ENCODE data around the gene MYL5.

The MYL5 gene

DNA sequence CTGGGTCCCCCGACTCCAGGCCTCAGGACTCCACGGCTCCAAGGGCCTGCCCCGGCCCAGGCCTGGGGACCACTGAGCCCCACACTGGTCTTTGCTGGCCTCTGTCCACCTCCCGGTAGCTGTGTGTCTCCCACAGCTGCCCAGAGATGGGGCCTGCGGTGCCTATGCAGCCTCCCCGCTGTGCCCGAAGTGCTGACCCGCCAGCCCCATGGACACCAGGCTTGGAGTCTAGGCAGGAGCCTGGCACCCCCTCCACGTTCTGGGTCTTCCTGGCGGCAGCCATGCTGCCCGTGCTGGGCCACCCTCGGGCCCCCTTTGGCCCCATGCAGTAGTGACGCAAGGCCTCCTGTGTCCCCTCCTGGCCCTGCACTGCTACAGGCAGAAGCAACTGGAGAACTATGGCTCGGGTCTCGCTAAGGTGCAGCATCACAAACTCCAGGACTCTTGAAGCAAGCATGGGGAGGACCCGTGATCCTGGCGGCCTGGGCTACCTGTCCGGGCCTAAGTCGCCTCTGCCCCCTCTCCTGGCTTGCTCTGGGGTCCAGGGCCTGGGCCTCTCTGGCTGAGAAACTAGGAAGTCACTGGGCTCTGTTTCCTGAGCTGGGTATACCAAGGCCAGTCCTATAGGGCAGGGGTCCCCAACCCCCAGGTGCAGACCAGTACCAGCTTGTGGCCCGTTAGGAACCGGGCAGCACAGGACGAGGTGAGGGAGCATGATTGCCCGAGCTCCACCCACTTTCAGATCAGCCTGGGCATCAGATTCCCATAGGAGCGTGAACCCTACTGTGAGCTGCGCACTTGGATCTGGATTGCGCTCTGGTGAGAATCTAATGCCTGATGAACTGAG, 917 bp downstream of the MYL5 start:
- DNase-seq = no peak

DNA sequence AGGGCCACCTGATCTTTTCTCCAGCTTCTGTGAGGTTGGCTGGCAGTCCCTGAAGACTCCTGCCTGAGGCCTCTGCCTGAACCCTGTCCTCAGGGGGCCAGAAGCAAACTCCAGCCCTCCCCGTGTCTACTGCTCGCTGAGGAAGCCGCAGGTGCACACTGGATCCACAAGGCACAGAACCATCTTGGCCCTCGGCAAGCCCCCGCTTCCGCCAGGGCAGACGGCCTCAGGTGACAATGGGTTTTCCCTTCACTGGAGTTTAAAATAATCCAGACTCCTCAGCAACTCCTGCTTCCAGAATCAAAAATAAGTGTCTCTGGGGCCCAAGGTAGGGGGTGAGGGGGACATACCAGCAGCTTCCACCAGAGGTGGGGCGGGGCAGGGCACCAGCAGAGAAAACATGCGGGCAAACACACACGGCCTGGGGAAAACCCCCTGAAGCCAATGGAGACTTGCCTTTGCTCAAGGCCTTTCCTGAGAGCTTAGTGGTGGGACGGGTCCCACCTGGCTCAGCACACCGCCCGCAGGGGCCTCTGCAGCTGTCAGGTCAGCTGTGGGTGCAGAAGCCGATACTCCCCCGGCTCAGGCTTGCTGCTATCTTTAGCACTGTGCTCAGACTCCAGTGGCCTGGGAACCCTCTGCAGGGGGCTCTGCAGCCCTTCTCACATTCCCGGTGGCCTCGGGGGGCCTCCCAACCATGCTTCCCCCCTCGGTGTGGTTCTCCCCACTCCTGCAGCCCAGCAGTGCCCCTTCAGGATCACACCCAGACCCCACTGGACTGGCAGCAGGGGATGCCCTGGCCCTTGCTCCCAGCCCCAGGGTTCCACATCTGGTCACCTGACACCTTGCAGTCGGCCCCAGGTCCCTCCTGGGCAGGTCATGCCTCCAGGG, 1.9 kb downstream of the MYL5 start:
- DNase-seq = no peak

DNA sequence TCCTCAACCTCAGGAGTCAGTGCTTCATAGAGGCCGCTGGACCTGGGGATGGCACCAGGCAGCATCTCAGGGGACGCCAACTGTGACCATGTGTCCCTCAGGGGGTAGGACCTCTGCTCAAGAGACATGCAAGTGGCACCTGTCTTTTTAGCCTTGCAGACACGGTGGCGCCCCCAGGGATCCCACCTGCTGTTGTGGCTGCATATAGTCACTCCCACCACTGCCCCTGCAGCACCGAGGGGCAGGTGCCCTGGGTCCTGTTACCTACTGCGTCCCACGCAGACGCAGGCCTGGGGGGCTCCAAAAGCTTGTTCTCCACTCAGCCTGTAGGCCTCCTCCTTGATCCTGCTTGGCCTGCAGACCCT, 2.5 kb downstream of the MYL5 start:
- DNase-seq = no peak

DNA sequence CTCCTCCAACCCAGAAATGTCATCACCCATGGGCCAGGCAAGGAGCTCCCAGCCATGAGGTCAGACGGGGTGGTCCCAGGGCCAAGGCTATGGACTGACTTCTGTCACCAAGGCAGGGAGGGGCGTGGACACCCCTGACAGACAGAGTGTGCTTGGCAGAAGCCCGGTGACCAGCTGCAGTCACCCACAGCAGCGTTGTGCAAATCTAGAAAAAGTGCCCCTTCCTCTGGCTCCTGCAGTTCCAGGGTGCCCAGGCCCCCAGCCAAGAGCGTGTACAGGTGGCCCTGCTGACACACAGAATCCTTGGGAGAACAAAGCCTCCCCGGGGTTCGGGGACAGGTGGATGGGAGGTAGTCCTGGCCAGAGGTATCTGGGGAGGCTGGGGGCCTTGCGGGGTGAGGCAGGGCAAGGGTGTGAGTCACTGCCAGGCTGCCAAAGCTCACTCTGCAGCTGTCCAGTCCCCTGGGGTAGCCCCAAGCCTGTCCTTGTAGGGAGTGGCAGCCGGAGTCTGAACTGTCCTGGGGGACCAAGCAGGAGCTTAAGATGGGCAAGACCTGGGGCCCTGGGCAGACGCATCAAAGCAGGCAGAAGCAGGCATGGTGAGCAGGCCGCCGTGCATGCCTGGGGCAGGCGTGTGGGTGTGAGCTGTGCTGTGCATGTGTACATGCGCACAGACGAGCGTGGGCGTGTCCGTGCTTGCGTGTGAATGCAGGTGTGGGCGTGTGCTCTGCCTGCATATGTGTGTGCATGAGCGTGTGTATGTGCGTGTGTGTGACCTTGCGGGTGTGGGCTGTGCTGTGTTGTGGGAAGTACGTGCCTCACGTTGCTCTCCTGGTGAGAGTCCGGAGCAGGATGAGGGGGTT, 3.3 kb downstream of the MYL5 start:
- no peak for DNase-seq

DNA sequence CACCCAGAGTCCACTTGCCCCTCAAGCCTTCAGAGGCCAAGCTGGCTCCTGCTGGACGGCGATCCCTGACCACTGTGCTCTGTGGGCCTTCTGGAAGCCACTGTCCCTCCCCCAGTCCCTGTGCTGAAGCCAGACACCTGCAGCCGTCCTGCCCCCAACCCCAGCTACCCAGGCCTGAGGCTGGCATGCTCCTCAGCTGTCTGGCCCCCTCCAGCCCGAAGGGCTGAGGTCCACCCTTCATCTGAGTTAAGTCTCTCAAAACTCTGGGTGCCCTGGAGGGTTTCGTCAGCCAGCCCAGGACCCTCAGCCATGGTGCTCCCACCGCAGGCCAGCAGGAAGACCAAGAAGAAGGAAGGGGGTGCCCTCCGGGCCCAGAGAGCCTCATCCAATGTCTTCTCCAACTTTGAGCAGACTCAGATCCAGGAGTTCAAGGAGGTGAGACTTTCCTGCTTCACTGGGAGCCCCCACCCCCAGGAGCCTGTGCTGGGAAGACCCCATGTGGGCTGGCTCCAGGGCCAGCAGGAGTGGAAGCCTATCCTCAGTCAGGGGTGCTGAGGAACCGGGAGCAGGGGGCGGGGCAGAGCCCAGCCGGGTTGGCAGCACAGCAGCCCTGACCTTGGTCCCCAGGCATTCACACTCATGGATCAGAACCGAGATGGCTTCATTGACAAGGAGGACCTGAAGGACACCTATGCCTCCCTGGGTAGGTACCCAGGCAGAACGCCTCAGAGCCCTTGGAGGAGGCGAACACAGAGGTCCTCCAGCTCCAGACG, 4.2 kb downstream of the MYL5 start:
- DNase-seq = no peak

DNA sequence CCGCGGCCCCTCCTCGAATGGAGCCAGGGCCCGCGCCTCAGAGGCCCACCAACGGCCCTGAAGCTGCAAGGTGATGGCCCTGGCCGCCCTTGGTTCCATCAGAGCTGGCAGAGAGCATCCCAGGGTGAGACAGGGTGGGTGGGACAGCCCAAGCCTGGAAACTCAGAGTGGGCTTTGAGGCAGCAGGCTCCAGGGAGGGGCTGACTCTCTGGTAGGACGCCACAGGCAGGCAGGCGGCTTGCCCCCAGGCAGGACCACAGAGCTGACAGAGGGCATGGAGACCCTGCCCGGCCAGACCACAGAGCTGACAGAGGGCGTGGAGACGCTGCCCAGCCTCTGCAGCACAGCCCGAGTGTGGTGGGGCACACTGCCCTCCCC, 4.8 kb downstream of the MYL5 start:
- DNase-seq = no peak

DNA sequence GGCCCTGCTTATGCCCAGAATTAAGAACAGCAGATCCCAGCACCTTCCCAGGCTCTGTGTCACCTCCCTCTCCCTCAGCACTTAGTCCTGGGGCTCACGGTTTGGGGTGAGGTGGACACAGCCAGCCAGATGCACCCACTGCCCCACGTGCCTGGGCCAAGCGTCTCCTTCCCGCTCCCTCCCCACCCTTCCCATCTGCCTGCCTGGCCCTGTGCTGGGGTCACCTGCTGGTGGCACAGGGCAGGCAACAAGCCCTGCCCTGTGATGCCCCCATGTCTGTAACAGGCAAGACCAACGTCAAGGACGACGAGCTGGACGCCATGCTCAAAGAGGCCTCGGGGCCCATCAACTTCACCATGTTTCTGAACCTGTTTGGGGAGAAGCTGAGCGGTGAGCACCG, 5.3 kb downstream of the MYL5 start:
- no peak for DNase-seq

DNA sequence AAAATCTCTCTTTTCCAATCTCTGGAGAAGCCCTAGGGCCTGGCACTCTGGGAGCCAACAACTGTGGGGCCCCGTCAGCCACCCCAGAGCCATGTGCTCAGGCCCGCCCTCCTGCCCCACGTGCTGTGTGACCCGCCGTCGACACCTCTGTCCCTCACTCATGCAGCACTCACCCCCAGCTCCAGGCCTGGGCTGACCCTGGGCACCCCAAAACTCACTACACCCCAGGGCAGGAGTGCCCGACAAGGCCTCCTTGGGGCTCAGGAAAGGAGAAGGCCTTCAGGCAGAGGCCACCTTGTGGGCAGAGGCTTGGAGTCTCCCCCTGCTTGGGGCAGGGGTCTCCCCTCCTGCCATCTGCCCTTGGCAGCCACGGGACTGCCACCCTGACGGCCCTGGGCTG, 5.7 kb downstream of the MYL5 start:
- DNase-seq = no peak

DNA sequence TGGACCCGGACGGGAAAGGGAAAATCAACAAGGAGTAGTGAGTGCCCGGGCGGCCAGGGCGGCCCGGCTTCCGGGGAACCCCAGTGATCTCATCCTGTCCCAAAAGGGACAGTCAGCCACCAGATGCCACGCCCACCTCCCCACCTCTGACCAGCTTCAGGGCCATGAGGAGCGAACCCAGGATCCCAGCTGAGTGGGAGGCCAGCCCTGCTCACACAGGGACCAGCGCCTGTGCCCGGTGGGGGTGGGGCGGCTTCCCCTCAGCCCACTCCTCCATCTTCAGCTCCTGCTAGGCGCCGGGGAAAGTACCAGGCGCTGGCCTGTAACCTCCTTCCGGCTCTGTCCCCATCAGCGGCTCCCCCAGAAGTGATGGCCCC, 6.2 kb downstream of the MYL5 start:
- no peak for DNase-seq

DNA sequence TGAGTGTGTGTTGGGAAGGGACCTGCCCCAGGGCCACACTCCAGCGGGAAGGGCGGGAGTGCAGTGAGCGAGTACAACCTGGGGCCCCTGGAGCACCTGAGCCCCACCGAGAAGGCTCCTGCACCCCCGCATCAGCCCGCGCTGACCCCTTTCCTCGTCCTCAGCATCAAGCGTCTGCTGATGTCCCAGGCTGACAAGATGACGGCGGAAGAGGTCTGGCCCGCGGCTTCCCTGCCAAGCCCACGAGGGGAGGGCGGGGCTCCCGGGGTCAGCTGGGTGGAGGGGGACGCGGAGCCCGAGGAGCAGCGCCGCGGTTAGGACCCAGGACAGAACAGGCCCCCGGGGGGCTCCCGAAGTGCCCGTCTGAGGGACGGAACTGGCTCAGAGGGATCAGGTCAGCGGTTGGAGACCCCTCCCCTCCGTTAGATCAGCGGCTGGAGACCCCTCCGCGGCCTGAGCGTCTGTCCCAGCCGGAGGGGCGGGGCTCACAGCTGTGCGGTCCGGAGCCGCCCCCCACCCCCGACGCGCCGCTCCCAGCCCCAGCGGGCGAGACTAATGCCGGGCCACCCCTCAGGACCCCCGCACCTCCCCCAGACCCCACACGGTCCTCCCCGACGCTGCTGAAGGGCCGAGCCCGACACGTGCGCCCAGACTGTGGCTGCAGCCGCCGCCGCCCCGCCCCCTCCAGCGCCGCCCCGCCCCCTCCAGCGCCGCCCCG, 6.7 kb downstream of the MYL5 start:
- DNase-seq = peak; percentile 56

DNA sequence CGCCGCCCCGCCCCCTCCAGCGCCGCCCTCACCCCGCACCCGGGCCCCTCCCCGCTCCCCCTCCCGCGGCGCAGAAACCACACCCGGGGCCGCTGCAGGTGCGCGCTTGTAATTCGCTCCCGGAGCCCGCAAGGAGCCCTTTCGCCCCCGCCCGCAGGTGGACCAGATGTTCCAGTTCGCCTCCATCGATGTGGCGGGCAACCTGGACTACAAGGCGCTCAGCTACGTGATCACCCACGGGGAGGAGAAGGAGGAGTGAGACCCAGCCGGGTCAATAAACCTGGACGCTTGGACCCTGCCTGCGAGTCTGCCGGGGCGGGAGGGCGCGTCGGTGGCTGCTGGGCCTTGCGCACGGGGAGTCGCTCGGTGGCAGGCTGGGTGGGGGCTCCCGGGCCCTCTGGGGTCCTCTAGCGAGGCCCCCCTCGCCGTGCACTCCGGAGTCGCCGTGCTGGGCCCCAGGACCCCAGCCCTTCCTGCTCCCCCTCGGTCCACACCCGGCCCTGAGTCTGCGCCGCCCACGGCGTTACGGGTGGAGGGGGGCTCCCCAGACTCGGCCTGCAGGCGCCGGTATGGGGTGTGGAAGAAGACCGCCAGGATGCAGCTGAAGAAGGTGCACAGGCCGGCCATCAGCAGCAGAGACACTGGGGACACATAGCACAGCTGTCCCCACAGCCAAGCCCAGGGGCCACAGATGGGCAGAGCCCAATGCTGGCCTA, 7.6 kb downstream of the MYL5 start:
- no peak for DNase-seq

DNA sequence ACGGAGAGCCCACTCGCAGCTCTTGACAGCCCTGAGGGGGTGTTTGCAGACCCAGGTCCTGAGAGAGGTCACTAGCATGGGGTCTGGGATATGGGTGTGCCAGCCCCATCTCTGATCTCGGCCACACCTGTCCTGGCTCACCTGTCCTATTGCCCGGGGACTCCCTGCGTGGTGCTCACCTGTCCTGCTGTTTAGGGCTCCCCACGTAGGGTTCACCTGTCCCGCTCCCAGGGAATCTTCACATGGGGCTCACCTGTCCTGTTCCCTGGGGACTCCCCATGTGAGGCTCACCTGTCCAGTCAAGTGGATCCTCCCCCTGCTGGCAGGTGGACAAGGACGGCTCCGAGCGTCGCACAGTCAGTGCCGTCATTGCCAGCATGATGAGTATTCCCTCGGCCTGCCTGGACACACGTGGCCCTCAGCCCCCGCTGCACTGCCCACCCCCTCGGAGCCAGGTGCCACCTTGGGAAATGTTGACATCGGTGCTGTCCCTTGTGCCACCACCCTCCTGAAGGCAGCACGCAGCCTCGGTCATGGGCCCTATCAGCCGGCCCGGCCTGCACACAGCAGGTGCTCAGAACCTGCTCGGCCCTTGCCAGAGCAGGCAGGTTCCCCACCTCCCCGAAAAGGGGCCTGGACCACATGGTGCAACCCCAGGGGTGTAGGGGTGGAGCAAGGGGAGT, 8.3 kb downstream of the MYL5 start:
- DNase-seq = no peak

DNA sequence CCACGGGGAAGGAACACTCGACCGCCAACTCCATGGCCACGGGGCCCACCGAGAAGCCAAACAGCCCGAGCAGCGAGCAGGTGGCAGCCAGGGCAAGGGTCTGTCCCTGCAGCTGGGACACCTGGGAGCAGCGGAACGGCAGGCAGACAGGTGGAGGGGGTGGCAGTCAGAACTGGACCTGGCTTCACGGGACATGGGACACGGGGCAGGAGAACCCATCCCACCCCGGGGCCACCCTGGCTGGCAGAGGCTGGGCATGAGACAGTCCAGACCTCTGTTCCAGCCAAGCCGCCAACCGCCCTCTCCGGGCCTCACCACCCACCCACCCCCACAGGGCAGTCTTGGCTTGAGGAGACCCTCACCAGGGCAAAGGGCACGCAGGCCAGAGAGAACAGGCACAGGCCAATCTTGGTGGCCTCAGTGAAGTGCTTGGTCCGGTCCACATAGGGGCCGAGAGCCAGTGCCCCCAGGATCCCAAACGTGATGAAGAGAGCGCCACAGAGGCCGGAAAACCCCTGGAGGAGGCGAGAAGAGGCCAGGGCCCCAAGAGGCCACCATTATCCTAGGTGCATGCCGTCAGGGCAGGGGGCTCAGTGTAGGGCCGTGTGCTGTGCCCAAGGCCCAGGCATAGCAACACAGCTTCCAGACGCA, 9.0 kb downstream of the MYL5 start:
- DNase-seq = no peak

DNA sequence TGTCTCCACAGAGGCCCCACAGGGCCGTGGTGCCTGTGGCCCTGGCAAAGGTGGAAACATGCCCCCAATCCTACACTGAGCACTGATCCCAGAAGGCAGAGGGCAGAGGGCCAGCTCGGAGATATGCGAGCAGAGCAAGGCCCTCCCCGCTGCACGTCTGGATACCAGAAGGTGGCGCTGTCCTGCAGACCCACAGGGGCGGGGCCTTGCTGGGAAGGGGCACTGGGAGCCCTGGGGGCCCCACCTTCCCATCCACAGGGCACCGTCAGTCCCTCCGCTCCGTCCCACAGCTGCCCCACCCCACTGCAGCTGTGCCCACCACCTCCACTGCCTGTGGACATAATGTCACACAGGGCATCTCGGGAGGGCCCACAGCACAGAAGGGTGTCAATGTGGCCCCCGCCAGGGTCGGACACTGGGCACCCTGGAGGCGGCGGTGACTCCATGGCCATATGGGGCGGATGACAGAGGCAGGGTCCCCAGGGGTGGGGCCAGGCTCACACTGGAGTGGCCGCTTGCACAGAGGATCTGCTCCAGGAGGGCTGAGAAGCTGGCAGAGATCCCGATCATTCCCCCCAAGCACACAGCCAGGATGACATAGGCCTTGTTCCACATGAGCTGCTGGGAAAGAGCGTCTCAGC, 9.8 kb downstream of the MYL5 start:
- peak; percentile 24 for DNase-seq

DNA sequence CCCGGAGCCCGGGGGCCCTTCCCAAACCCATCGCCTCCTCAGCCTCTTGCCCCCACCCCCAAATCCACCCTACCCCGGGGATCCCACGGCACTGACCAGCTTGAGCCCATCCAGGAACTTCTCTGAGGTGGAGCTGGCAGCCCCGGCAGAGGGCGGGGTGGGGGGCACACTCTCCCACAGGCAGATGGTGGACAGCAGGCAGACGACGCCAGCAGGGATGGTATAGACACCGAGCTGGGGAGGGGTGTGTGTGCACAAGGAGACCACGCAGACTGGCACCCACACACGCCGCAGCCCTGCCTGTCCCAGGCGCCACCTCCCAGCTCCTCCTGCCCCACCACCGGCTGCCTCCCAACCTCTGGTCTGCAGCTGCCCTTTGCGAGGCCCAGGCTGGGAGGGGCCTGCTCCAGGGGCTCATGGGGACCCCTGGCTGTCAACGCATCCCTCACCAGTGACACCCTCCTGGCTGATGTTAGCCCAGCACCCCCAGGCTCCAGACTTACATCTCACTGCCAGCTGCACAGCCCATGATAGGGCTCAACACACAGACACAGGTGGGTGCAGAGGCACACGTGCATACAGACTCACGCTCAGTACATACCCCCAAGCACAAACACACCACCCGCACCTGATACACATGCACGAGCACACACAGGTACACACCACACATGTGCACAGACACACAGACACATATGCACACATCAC, 10.4 kb downstream of the MYL5 start:
- DNase-seq = no peak

DNA sequence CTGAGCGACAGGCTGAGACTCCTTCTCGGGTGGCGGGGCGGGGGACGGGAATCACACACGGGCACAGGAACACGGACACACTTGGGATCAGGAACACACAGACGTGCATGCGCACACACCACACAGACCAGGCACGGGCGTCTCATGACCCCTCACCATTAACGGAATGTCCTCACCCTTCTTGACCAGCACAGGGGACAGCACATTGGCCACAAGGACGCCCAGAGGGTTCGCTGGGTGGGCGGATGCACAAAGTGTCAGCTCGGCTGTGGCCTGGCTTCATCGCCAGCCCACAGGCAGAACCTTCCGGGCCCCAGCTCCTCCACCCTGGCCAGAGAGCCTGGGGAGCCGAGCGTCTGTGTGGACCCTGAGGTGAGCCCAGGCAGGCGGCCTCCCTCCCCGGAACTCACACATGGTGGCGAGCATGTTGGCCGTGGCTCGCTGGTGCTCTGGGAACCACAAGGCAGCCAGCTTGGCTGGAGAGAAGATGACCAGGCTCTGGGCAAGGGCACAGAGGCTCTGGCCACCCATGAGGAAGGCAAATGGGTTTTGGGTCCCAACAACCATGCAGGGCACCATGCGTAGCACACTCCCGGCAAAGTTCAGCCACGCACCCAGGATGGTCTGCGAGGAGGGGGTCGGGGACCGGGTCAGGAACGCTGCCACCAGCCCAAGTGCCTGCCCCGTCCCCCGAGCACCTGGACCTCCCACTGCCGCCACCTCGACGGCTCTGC, 11.5 kb downstream of the MYL5 start:
- DNase-seq = no peak

DNA sequence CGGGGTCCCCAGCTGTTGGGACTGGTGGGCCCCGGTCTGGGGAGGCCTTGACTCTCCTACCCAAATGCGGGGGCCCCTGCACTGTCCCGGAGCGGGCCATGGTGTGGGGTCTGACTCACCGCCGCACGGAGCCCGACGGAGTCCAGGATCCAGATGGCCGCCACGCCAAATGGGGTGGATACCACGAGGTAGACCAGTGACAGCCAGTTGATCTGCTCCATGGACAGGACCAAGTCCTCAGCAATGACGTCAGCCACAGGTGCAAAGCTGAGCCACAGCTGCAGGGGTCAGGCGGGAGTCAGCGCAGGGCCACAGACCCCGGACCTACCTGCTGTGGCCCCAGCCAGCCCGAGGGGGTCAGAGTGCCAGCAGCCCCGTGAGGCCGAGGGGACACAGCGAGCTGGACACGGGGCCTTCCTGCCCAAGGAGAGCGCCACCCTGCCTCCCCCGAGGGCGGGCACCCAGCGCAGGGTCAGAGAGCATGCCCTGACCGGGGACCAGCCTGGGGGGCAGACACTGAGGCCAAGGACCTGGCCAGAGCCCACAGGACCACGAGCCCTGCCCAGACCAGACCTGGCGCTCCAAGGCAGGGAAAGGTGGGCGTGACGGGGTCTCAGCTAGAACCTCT, 12.2 kb downstream of the MYL5 start:
- no peak for DNase-seq

Measured in NK-92 treated with Interleukin-12 subunit alpha and Interleukin-12 subunit beta, amount 100 ng/mL, for 24 hours (cell line).